ENCODE measurements around the gene ZNF764.
"Not testable (repeated sequence)": the region's sequence is repeated elsewhere in the genome, so short reads cannot be mapped to it uniquely, and the experiment has no call there.

Gene ZNF764

GRCh38 chr16:30602616-30603277, 44.6 kb upstream of the ZNF764 start:
- no peak for DNase-seq (ENCODE audit: extremely low read depth, insufficient read length)
- Histone ChIP-seq H3K4me3 (replicated peaks; ENCODE audit: low read depth, low read length) (no peak overlapping the region), H3K36me3 (ENCODE audit: control insufficient read depth, insufficient read depth, low read length) (peaks cover 20% of the 10 kb centered on the region), H3K27me3 (replicated peaks; ENCODE audit: control insufficient read depth, insufficient read depth, low read length) (no peaks in the 10 kb centered on the region)
- TF ChIP-seq CTCF (IDR thresholded peaks at IDR 0.05; ENCODE audit: insufficient read depth, low read length, poor library complexity, severe bottlenecking) = no peak

- Histone ChIP-seq H3K4me3 (replicated peaks; ENCODE audit: low read depth, low read length) (no peak overlapping the region), H3K36me3 (ENCODE audit: control insufficient read depth, insufficient read depth, low read length) (peaks cover 20% of the 10 kb centered on the region), H3K27me3 (replicated peaks; ENCODE audit: control insufficient read depth, insufficient read depth, low read length) (no peaks in the 10 kb centered on the region)
- no peak for TF ChIP-seq CTCF (IDR thresholded peaks at IDR 0.05; ENCODE audit: insufficient read depth, low read length, poor library complexity, severe bottlenecking)
- DNase-seq (ENCODE audit: extremely low read depth, insufficient read length) = no peak
Observed at GRCh38 chr16:30601966-30602365, 43.8 kb upstream of the ZNF764 start.

- Histone ChIP-seq H3K4me3 (replicated peaks; ENCODE audit: low read depth, low read length) (no peak overlapping the region), H3K36me3 (ENCODE audit: control insufficient read depth, insufficient read depth, low read length) (peaks cover 17% of the 10 kb centered on the region), H3K27me3 (replicated peaks; ENCODE audit: control insufficient read depth, insufficient read depth, low read length) (no peaks in the 10 kb centered on the region)
- no peak for DNase-seq (ENCODE audit: extremely low read depth, insufficient read length)
- no peak for TF ChIP-seq CTCF (IDR thresholded peaks at IDR 0.05; ENCODE audit: insufficient read depth, low read length, poor library complexity, severe bottlenecking)
Observed at GRCh38 chr16:30600929-30601328, 42.8 kb upstream of the ZNF764 start.

- H3K27me3 ChIP-seq (replicated peaks; ENCODE audit: control insufficient read depth, insufficient read depth, low read length) = no peaks in the 10 kb centered on the region
Observed at GRCh38 chr16:30600215-30600614, 42.0 kb upstream of the ZNF764 start.

GRCh38 chr16:30592871-30593270, 34.7 kb upstream of the ZNF764 start:
- H3K36me3 ChIP-seq (ENCODE audit: control insufficient read depth, insufficient read depth, low read length) = no peaks in the 10 kb centered on the region
- no peak overlapping the region for H3K4me3 ChIP-seq (replicated peaks; ENCODE audit: low read depth, low read length)
- DNase-seq (ENCODE audit: extremely low read depth, insufficient read length) = no peak
- H3K27me3 ChIP-seq (replicated peaks; ENCODE audit: control insufficient read depth, insufficient read depth, low read length) = no peaks in the 10 kb centered on the region
- TF ChIP-seq CTCF (IDR thresholded peaks at IDR 0.05; ENCODE audit: insufficient read depth, low read length, poor library complexity, severe bottlenecking) = no peak

More at GRCh38 chr16:30600215-30600614, 42.0 kb upstream of the ZNF764 start:
- Histone ChIP-seq H3K4me3 (replicated peaks; ENCODE audit: low read depth, low read length) (no peak overlapping the region), H3K36me3 (ENCODE audit: control insufficient read depth, insufficient read depth, low read length) (peaks cover 16% of the 10 kb centered on the region)
- no peak for DNase-seq (ENCODE audit: extremely low read depth, insufficient read length)
- TF ChIP-seq CTCF (IDR thresholded peaks at IDR 0.05; ENCODE audit: insufficient read depth, low read length, poor library complexity, severe bottlenecking) = no peak

- H3K27me3 ChIP-seq (replicated peaks; ENCODE audit: control insufficient read depth, insufficient read depth, low read length); H3K36me3 ChIP-seq (ENCODE audit: control insufficient read depth, insufficient read depth, low read length); H3K4me3 ChIP-seq (replicated peaks; ENCODE audit: low read depth, low read length); DNase-seq (ENCODE audit: extremely low read depth, insufficient read length): not testable (repeated sequence)
Observed at GRCh38 chr16:30590869-30591268, 32.7 kb upstream of the ZNF764 start.

- H3K4me3 ChIP-seq (replicated peaks; ENCODE audit: low read depth, low read length) = not testable (repeated sequence)
Observed at GRCh38 chr16:30589582-30589981, 31.4 kb upstream of the ZNF764 start.

More at GRCh38 chr16:30589582-30589981, 31.4 kb upstream of the ZNF764 start:
- not testable (repeated sequence) for H3K36me3 ChIP-seq (ENCODE audit: control insufficient read depth, insufficient read depth, low read length); DNase-seq (ENCODE audit: extremely low read depth, insufficient read length); H3K27me3 ChIP-seq (replicated peaks; ENCODE audit: control insufficient read depth, insufficient read depth, low read length)
